HG03196 (cell line): ENCODE data around the gene ZNF12.
"Not testable (repeated sequence)": the region's sequence is repeated elsewhere in the genome, so short reads cannot be mapped to it uniquely, and the experiment has no call there.

Experiments
- ATAC-seq: cut with Tn5 transposase; IDR thresholded peaks from one replicate; pipeline ENCODE4 v1.9.1; 2021; ENCODE audit not compliant: unreplicated experiment

ZNF12 gene

GRCh38 chr7:6700793-6701192, 6.0 kb downstream of the ZNF12 start:
- no peak for ATAC-seq

- ATAC-seq, result no peak
Observed at GRCh38 chr7:6691609-6692106, 15.1 kb downstream of the ZNF12 start.

- no peak for ATAC-seq
Observed at GRCh38 chr7:6691103-6691502, 15.6 kb downstream of the ZNF12 start.

- ATAC-seq, result no peak
Observed at GRCh38 chr7:6680146-6680545, 26.6 kb downstream of the ZNF12 start.

GRCh38 chr7:6675807-6676405, 30.8 kb downstream of the ZNF12 start:
- ATAC-seq, result no peak

- not testable (repeated sequence) for ATAC-seq
Observed at GRCh38 chr7:6670851-6671250, 35.9 kb downstream of the ZNF12 start.

- no peak for ATAC-seq
Observed at GRCh38 chr7:6658618-6659345, 48.0 kb downstream of the ZNF12 start.

GRCh38 chr7:6656413-6656812, 50.3 kb downstream of the ZNF12 start:
- no peak for ATAC-seq

GRCh38 chr7:6655636-6656385, 50.9 kb downstream of the ZNF12 start:
- ATAC-seq, result no peak

- no peak for ATAC-seq
Observed at GRCh38 chr7:6654842-6655610, 51.7 kb downstream of the ZNF12 start.

GRCh38 chr7:6654113-6654841, 52.5 kb downstream of the ZNF12 start:
- no peak for ATAC-seq

- no peak for ATAC-seq
Observed at GRCh38 chr7:6653071-6654003, 53.4 kb downstream of the ZNF12 start.

GRCh38 chr7:6652446-6653011, 54.2 kb downstream of the ZNF12 start:
- no peak for ATAC-seq

GRCh38 chr7:6651851-6652445, 54.8 kb downstream of the ZNF12 start:
- no peak for ATAC-seq

GRCh38 chr7:6650521-6651011, 56.2 kb downstream of the ZNF12 start:
- ATAC-seq, result no peak

GRCh38 chr7:6650086-6650485, 56.7 kb downstream of the ZNF12 start:
- ATAC-seq, result no peak

- no peak for ATAC-seq
Observed at GRCh38 chr7:6649241-6649961, 57.3 kb downstream of the ZNF12 start.

GRCh38 chr7:6648815-6649104, 58.0 kb downstream of the ZNF12 start:
- no peak for ATAC-seq
